ENCODE data around the gene PHIP.
"Not testable (repeated sequence)": the region's sequence is repeated elsewhere in the genome, so short reads cannot be mapped to it uniquely, and the experiment has no call there.

PHIP gene

GRCh38 chr6:78935553-78935952 lies 142.5 kb downstream of the PHIP start:
- TF ChIP-seq ZFX (IDR thresholded peaks at IDR 0.05) = no peak
- TF ChIP-seq CTCF (conservative IDR thresholded peaks at IDR 0.05) = no peak
- no peak overlapping the region for H3K27ac ChIP-seq

- no peak overlapping the region for H3K27ac ChIP-seq
- TF ChIP-seq CTCF (conservative IDR thresholded peaks at IDR 0.05) (no peak), ZFX (IDR thresholded peaks at IDR 0.05) (no peak)
Observed at GRCh38 chr6:78925317-78925716, 152.7 kb downstream of the PHIP start.

- H3K27ac ChIP-seq = not testable (repeated sequence)
Observed at GRCh38 chr6:78921168-78921567, 156.9 kb downstream of the PHIP start.

- TF ChIP-seq ZFX (IDR thresholded peaks at IDR 0.05) = no peak
- no peak for TF ChIP-seq CTCF (conservative IDR thresholded peaks at IDR 0.05)
- no peak overlapping the region for H3K27ac ChIP-seq
Observed at GRCh38 chr6:78917788-78918187, 160.3 kb downstream of the PHIP start.

GRCh38 chr6:78916411-78916810 lies 161.6 kb downstream of the PHIP start:
- TF ChIP-seq ZFX (IDR thresholded peaks at IDR 0.05) (no peak), CTCF (conservative IDR thresholded peaks at IDR 0.05) (no peak)
- H3K27ac ChIP-seq = no peak overlapping the region

- TF ChIP-seq CTCF (conservative IDR thresholded peaks at IDR 0.05) (no peak), ZFX (IDR thresholded peaks at IDR 0.05) (no peak)
- no peak overlapping the region for H3K27ac ChIP-seq
Observed at GRCh38 chr6:78911218-78911940, 166.7 kb downstream of the PHIP start.

GRCh38 chr6:78910591-78911171 lies 167.4 kb downstream of the PHIP start:
- H3K27ac ChIP-seq = no peak overlapping the region
- no peak for TF ChIP-seq CTCF (conservative IDR thresholded peaks at IDR 0.05)
- TF ChIP-seq ZFX (IDR thresholded peaks at IDR 0.05) = no peak

GRCh38 chr6:78910010-78910409 lies 168.0 kb downstream of the PHIP start:
- H3K27ac ChIP-seq = no peak overlapping the region
- TF ChIP-seq ZFX (IDR thresholded peaks at IDR 0.05) (no peak), CTCF (conservative IDR thresholded peaks at IDR 0.05) (no peak)

All from C4-2B (cell line).